NCI-H1694 (cell line): ENCODE results near the gene EMC1.
"Not testable (repeated sequence)": the region's sequence is repeated elsewhere in the genome, so short reads cannot be mapped to it uniquely, and the experiment has no call there.

Experiments used
- DNase-seq: peaks from one replicate; lab custom pipeline; 2025; lab: John Stamatoyannopoulos, UW

EMC1 gene

DNA sequence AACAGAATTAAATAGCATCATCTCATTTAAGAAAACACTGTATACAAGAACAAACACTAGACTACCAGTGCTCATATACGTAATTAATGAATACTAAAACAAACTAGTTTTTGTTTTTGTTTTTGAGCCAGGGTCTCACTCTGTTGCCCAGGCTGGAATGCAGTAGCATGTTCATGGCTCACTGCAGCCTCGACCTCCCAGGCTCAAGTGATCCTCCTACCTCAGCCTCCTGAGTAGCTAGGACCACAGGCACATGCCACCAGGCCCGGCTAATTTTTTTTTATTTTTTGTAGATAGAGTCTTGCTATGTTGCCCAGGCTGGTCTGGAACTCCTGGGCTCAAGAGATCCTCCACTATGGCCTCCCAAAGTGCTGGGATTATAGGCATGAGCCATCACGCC is 34.7 kb downstream of the EMC1 start:
- not testable (repeated sequence) for DNase-seq

DNA sequence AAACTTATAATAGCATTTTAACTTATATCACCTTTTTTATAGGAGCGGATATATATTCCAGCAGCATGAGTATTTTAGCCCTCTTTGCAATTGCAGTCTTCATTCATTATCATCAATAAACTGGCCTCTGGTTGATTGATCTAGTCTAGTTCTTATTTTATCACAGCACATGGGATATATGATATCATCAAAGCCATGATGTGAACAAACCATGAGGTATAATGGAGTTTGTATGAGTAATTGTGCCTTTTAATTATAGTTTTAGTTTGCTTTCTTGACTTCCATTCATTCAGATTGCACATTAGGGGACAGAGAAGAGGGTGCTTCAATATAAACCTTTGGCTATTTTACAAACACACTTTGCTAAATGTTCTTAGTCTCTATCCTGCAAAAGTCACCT is 37.7 kb downstream of the EMC1 start:
- no peak for DNase-seq

DNA sequence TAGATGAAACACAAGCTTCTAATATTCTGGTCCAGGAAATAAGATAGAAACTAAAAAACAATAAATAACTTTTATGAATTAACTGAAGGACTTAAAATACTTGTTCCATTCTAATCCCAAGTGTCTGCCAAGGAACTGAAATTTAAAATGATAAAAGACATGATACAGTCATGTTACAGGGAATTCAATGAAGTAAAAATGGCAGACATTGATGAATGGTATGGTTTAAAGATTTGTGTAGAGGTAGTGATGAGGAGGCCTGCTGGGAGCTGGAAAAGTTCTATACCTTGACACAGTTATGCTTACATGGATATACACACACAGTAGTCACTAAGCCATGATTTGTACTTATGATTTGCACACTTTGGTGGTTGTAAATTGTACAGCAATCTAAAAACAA is 39.2 kb downstream of the EMC1 start:
- DNase-seq: no peak

DNA sequence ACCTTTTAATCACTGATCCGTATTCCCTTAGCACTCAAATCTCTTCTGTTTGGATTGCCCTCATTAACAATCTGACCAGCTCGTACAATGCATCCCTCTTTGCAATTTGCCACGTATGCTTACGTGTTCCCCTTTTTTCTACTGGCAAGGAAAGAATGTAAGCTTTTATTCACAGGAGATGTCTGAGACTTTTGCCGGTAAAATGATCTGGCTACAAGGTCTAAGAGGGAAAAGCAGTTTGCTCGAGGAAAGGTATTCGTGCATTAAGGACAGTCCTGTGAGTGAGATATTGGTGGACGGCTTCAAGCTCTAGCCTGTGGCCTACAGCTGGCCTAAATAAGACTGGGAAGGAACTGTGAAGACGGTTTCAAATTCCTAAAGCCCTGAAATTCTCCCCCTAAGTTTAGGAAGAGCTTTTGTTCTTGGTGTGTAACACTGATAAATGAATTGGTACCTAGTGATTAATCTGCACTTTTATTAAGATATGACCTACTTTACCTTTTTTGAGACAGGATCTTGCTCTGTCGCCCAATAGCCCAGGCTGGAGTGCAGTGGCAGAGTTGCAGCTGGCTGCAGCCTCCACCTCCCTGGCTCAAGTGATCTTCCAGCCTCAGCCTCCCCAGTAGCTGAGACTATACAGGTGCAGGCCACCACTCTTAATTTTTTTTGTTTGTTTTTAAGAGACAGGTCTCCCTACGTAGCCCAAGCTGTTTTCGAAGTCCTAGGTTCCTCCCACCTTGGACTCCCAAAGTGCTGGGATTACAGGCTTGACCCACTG is 40.4 kb downstream of the EMC1 start:
- DNase-seq: no peak

DNA sequence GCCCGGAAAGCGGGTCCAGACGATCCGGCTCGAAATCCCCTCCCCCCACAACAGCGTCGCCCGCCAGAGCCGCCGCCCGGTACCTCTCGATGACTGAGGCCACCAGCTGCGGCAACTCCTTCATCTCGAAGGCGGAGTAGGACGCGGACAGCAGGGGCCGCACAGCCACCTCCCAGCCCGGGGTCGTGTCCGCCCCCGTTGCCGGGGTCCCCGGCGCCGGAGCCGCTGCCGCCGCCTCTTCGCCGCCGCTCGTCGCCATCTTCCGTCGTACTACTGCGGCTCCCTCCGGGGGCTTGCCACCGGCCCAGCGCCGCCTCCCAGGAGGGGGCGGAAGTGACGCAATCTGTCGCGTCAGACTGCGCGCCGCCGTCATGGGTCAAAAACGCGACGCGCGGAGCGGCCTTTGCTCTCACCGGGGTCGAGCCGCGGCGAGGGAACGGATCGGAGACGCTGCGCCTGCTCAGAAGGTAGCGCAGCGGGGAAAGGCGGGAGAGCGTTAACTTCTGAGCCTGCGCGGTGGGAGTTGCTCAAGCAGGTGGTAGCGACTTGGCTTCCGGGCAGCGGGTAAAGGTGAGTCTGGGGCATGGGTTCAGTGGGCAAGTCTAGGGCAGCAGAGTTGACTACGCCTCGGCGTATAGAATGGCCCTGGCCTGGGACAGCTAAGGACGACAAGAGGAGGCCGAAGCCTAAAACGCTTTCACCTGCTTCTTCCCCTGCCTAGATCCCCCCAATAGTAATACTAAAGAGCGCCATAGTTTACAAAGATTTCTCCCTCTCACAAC is 41.1 kb downstream of the EMC1 start, which contains the start of gene UBR4:
UBR4 (minus strand) TSS at position 277 of the 782 bp plus-strand sequence; CDS start at position 259, 18 bp downstream.
- DNase-seq: peak; percentile 85

DNA sequence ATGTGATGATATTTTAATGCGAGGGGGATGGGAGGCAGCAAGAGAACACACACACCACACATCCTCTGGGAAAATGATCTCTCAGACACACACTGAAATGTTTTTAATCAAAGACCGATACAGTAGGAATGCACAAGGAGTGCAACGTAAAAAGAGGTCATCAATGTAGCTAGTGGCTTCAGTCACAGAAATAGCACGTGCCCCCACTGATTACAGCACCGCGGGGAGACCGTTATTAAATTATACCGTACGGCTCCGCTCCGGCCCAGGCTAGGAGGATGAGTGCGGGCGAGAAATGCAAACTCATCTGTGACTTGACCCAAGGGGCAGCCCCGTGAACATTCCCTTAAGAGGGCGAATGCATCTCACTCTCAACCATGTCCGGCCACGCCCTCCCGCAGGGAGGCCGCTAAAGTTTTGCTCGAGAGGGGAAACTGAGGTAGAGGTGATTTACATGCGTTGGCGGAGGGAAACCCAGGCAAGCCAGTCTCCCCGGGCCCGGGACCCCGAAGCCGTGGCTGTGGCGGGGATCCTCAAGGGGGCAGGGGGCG is 41.8 kb downstream of the EMC1 start:
- DNase-seq: no peak

DNA sequence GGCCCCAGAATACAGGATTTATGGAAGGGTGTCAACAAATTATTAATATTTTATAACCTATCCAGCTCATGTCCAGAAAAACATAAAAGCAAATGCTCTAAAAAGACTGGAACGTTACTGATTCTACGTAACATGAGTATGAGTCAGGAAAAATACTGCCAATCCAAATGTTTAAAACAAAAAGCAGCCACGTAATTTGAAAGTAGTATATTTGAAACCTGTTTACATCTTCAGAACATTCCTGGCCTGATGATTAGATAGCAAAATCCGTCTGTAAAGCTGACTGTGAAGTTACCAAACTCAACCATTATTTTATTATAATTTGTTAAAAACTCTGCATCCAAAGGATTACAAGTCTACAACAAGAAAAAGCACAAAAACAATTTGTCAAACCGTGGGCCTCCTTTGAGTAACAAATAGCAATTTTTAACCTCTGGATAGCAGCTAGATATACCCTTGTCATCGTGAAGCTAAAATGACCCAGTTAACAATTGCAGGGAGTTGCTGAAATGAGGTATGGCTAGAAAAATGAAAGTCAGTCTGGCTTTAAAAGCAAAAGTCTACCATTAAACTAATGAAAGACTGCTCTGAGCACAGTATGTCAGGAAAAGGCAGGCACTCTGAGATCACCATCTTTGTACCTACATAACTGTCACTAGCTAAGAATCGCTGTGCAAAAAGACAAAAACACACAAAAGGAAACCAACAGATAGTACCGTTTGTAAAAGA is 42.5 kb downstream of the EMC1 start:
- DNase-seq: no peak

DNA sequence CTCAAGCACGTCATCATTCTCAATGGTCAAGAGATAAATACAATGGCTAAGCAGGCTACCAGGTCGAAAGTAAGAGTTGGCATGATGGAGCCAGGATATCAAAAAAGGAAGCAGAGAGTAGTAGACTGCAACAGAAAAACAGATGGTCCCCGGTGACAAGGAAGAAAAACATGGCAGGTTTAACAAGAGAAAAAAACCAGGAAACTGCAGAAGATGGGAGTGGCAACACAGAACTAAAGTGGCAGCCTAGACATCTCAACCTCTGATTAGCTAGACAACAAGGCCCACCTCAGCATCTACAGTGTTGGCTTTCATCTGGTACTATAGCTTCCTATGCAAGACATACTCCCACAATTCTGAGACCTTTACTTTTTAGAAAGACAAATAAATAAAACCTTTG is 44.4 kb downstream of the EMC1 start:
- no peak for DNase-seq

DNA sequence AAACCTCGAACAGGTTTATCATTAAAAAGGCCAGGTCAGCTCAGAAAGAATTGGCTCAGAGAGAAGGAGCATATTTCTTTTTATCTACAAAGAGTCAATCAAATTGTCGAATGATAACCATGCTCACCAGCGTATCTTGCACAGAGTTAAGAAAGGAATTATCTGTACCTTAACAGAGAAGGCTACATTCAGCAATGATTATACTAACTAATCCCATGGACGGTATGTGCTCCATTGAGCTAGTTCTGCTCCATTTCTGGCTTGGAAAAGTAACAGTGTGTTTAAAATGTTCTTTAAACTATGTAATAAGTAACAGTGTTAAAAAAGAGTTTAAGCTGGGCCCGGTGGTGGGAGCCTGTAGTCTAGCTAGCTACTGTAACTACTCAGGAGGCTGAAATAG is 45.5 kb downstream of the EMC1 start:
- no peak for DNase-seq

DNA sequence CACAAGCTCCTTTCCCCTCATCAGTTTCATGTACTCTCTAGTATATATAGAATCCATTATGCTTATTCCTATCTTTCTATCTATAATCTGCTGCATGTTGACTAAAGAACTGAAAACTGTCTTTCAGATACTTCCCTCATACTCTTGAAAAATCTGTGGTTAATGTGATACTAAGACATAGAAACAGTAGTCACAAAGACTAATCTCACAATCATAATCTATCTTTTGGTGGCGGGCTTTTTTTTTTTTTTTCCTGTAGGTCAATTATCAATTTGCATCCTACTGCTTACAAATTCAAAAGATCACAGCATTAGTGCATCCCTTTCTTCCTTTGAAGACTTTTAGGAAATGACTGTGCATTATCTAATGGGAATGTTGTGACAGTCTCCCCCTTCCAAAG is 45.9 kb downstream of the EMC1 start:
- DNase-seq: no peak

DNA sequence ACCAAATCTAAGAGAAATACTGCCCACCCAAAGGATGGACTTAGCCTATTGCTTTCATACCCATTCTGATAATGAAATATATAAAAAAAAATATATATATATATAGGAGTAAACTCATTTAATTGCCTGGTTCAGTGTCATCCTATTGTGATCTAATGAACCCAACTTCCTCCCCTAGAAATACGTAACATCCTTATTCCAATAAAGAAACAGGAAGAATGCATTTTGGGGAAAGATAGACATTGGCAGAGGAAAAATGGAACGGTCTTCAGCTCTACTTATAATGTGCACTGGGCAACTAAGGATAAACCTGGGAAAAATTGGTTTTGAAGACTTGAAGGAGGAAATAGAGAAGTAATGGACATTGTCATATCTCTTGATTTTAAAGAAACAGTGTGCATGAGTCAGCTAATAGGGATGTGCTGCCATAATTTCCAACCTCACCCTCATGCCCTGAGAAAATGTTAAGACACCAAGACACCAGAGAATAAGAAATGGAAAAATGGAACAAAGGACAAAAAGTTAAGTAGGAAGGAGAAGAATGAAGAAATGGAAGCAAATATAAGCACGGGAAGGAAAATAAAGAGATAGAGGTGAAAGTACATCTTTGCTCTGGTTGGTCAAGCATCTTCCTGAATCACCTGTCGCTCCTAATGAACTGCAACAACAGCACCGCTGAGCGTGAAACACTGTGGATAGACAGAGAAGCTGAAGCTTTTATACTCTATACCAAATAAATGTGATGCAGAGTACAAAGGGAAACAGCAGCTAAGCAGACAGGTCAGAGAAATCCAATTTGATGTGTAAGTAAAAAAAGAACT is 46.7 kb downstream of the EMC1 start:
- DNase-seq: no peak

DNA sequence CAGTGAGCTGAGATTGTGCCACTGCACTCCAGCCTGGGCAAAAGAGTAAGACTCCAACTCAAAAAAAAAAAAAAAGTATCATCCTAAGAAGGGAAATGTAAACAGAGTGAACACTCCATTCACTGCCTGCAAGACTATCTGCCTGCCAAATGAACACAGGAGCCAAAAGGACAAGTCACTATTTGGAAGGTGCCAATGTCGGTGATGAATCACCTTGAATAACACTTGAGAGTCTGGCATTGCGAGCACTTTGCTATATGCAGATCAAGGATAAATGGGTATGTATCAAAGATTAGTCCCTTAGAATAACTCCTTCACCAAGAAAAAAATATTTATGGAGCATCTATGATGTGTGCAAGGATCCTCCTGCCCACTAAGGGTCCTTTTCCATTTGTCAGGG is 47.9 kb downstream of the EMC1 start:
- no peak for DNase-seq

DNA sequence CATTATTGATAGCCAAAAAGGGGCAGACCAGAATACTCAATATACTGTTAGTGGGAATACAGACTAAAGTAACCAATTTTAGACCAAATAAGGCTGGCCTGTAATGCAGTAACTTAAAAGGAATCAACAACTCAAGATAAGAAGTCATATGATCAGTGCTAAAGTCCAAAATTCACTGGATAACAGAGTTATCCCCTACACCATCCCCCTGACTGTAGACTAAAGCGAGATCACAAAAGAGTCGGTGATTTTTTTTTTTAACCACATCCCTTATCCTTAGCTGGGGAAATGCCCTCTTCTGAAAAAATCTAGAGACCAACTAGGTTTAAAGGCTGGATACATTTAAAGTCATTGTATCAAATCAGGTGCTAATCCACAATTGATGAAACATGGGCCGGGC is 48.9 kb downstream of the EMC1 start:
- no peak for DNase-seq

DNA sequence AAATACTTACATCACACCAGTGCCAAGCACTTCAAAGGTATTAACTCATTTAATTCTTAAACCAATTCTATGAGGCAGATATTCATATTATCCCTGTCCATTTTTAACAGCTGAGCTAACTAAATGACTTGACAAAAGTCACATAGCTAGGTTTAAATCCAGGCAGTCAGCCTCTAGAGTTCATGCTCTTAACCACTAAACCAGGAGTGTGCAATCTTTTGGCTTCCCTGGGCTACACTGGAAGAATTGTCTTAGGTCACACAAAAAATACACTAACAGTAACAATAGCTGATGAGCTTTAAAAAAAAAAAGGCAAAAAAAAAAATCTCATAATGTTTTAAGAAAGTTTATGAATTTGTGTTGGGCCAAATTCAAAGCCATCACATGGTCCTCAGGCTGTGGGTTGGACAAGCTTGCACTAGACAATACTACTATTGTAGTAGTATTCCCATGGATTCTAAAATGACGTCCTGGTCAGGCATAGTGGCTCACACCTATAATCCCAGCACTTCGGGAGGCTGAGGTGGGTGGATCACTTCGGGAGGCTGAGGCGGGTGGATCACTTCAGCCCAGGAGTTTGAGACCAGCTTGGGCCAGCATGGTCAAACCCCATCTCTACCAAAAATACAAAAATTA is 51.2 kb downstream of the EMC1 start:
- no peak for DNase-seq

DNA sequence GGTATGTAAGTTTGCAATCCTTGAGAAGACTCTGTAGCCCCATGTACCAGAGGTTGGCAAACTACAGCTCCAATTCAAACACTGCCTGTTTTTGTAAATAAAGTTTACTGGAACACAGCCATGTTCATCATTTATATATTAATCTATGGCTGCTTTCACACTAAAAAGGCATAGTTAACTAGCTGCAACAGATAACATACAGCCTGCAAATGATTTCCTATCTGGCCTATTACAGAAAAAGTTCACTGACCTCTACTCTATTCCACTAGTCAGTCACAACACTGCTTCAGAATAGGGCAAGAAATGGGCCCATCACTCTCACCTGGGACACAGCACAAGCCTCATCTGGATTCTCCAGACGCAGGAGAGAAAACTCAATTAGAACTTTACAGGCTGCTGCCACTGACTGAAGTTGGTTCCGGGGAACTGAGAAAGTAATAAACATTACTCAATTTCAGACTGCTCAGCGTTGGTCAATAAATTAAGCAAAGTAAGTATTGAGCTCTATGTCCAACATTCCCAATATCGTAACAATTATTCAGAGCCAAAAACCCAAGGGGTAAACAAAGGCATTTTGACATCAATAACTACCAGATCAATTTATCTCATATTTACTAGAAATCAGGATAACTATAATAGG is 51.9 kb downstream of the EMC1 start:
- DNase-seq: no peak

DNA sequence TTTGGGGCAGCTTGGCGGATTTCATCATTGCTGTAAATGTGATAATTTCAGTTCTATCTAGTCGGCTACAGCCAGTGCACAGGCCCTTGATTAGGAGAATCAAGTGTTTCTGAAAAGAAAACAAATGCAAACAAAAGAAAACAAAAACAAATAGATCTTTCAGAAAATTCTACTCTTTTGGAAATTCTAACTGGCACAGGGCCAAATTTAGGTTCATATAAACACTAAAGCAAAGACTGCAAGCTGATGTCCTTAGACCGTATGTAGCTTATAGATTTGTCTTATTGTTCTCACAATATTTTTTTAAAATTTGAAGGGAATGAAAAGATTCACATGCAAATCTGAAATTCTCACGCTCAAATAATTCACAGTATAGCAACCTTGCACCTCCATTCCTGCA is 52.5 kb downstream of the EMC1 start:
- DNase-seq: no peak

DNA sequence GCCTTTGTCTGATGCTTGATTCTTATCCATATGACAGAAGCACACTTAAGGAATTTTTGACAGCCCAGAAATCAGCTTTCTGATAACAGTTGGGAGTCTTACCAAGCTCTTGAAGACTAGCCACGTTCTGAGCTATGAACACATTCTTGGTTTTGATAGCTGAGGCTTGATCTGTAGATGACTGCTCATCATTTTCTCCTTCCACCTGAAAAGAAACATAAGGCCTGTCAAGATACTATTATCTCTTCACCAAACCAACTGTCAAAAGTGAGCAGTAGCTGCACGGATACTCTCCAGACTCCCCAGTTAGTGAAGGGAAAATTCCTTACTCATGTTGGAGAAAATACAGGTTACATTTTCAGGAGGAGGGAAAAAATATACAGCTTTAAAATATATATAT is 53.5 kb downstream of the EMC1 start:
- DNase-seq: no peak

DNA sequence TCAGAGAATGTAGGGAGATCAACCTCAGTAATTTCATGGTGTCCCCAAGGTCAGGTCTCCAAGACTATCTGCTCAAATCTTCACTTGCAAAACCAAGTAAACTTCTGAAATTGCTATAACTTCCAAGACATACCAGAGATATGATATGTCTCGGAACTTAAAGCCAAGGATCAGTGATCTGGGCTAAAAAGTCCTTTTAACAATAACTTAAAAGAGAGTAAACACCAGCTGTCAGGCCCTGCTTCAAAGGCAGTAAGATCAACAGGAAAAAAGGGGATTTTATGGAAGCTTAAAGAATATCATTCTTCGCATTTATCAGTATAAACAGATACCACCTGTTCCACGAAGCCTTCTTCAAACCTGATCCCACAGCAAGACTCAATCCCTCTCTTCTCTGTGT is 55.0 kb downstream of the EMC1 start:
- no peak for DNase-seq

DNA sequence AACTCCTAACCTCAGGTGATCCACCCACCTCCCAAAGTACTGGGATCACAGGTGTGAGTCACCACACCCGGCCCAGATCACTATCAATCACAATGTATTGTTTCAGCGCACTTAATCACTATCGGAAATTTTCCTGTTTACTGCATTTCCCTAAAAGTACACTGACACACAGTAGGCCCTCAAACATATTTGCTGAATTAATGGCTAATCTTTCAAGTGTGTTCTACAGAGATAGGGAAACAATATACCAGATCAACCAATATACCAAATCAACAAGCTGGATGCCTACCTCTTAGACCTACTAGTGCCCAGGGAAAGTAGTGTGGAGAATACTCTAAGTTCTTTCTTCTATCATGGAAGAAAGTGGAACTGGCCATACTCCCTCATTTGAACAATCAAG is 58.3 kb downstream of the EMC1 start:
- no peak for DNase-seq

DNA sequence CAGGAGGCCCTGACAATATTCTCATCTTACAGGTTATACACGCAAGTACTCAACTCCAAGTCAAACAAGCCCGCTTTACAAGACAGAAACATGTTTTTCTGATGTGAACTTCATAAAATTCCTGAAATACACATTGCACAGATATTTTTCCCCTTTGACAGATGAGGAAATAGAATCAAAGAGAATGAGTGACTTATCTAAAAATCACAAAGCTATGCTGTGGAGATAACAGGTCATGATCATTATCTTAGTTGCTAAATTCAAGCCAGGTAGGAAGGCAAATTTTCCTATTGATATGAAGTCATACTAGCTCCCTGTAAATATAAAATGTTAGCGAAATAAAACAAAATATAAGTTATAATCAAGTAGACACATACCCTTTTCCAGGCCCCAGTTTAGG is 59.5 kb downstream of the EMC1 start:
- DNase-seq: no peak

DNA sequence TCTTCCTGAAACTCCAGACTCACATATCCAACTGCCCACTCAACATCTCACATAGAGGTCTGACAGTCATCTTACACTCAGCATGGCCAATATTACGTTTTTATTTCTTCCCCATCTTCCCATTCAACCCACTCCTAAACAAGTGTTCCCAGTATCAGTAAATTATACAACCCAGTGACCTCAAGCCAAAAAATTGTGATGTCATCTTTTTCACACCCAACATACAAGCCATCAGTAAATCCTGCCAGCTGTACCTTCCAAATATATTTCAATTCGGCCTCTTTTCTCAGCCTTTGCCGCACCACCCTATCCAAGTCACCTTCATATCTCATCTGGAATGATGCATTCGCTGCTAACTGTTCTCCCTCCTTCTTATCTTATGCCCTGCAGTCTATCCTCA is 60.9 kb downstream of the EMC1 start:
- DNase-seq: no peak
